ENCODE data around the gene USP22.
A peak's percentile ranks its signal among the peaks of the same experiment; 100 is the strongest.

The USP22 gene

DNA sequence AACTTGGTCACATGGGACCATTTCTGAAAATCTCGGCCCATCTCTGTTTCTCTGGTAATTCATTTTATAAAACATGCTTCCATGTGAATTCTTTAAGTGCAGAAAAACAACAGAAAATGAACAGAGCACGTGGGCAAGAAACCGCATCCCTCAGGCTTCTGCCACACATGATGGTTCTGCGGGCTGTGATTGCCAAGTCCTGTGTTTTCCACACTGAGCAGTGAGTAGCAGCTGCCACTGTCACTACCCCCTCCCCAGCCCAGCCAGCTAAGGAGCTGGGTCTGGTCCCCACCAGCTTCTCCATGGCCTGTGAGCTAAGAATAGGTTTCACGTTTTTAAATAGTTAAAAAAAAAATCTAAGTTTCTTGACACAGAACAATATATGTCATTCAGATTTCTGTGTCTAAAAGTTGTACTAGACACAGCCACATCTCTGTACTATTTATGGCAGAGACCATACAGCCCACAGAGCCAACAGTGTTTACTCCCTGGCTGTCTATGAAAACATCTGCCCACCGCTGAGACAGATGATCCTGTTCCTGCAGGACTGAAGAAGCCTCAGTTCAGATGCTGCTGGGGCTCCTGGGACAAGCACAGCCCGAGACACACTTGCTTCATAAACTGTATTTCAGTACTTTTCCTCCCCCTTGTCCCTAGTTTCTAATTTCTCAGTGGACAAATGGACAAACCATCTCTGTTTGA, 41.5 kb downstream of the USP22 start:
- DNase-seq (ENCODE audit: low spot score), result no peak

DNA sequence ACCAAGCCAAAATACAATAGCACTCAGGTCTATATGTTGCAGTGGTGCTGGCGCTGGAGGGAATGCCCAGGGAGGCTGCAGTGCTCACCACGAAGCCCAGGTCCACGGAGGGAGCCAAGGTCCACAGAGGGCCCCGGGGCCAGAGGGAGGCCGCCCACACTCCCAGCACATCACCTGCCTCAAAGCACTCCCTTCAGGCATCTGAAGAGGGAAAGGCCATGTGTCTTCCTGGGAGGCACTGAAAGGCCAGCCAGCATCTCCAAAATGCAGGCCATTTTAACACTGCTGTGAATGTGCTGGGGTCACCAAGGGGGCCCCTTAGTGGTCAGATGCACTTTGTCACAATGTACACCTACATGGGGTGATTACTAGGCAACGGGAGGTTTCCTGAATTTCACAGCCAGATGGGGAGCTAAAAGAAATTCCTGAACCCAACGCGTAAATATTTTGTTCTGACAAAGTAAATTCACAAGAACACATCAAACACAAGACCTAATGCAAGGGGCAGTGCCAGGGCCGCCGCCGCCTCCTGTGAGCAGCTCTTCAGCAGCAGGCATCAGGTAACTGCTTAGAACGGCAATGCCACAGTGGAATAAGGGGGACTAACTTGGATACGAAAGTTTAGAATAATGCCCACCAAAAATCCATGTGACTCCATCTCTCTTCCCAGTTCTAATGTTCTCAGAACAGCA, 42.8 kb downstream of the USP22 start:
- DNase-seq (ENCODE audit: low spot score), result no peak

DNA sequence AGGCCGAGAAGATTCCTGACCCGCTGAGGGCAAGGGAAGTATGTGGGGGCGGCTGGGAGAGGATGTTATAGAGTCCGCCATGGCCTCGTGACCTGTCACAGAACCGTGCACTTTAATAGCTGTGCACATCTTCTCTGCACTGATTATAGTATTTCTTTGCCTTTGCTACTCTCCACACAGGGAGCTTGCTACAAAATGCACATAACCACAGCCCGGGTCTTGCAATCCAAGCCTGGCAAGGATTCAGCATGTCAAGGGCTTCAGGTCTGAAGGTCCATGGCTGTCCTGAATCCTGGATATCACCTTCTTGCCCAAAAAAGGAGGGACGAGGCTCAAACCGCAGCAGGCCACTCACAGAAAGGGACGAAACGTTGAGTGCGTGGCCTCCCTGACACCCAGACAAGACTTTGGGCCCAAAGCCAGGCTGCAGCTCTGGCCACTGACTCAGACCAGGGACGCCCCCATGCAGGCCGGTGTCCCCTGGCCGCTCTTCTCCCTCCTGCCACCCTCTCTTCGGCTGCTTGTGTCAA, 43.7 kb downstream of the USP22 start:
- no peak for DNase-seq (ENCODE audit: low spot score)

DNA sequence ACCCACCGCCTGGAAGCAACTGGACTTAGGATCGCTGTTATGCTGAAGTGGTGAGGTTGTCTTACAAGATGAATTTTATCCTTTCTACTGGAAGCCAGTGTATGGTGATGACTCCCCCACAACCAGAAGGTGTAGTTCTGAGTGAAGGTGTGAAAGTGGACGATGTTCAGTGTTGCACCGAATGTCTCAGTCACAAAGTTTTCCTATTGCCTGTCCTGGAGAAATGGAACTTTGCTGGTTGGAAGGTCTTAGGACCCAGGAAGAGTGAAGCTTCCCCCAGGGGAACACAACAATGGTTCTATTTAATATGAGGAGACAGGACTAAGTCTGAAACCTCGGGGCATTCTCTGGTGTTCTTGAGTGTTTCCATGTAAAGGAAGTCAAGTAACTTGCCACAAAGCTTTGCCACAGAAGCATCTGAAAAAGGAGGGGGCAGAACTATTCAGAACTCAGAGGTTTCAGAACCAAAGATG, 44.2 kb downstream of the USP22 start:
- no peak for DNase-seq (ENCODE audit: low spot score)

DNA sequence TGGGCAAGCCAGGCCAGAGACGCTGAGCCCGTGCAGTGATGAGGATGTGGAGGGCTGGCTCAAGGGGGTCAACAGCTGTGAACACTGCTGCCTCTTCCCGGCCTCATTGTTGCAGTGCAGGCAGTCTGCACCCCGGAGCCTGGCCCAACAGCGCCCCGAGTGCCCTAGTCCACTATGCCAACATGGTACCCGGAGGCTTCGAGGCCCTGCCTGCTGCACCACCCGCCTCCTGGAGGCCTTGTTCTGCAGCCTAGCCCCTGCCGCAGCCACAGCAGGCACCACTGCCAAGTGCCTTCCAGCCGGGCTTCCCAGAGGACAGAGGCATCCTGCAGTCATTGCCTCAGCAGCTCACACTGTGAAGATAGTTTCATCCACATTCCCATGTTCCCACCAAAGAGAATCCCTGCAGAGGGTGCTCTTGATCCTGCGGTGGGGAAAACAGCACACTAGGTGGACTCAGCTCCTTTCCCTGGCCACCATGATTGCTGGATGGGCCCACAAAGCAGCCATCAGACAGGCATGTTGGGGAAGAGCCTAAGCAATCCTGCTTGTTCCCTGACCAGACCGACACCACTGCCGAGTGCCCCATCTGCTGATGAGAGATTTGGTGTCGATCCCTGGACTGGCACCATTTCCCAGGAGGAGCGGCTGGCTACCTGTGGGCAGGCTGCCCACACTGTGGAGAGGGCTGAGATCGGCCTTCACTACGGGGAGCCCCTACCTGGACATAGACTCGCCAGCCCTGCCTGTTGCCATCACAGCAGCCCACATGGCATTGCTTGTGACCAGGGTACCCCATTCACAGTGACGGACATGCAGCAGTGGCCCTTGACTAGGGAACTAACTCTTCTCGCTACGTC, 44.9 kb downstream of the USP22 start:
- DNase-seq (ENCODE audit: low spot score), result peak; percentile 46

DNA sequence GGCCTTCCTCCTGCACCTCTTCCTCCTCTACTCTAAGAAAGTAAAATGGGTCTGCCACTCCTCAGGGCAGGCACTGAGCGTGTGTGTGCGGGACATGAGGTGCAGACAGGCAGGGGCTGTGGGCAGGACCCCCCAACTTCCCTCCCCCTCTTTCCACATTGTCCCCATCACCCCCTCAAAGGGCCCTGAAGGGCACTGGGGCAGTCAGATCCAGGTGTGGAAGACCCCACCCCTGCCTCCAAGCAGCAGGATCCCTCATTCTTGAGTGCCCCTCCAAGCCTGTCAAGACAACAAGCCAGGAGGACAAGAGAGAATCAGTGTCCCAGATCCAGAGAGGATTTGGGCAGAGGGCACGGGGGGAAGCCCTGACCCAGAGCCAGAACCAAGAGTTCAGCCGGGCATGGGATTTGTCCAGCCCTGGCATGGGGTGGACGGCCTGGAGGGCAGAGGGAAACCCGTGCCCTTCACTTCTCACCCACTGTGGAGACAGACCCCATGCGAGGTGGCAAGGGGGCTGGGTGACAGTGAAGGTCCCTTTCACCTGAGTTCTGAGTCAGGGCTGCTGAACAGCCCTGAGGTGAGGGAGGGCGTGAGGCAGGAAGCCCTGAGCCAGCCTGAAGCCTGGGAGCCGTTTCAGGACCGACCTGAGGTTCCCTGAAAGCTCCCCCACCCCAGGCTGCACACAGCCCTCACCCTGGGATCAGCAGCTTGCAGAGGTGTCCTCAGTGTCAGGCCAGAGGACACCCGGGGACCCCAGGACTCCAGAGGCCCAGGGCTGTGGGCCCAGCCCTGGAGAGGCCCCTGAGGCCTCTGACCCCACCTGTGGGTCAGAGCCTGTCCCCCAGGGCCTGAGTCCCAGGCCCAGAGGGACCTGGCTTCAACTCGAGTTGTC, 45.8 kb downstream of the USP22 start:
- DNase-seq (ENCODE audit: low spot score), result no peak

DNA sequence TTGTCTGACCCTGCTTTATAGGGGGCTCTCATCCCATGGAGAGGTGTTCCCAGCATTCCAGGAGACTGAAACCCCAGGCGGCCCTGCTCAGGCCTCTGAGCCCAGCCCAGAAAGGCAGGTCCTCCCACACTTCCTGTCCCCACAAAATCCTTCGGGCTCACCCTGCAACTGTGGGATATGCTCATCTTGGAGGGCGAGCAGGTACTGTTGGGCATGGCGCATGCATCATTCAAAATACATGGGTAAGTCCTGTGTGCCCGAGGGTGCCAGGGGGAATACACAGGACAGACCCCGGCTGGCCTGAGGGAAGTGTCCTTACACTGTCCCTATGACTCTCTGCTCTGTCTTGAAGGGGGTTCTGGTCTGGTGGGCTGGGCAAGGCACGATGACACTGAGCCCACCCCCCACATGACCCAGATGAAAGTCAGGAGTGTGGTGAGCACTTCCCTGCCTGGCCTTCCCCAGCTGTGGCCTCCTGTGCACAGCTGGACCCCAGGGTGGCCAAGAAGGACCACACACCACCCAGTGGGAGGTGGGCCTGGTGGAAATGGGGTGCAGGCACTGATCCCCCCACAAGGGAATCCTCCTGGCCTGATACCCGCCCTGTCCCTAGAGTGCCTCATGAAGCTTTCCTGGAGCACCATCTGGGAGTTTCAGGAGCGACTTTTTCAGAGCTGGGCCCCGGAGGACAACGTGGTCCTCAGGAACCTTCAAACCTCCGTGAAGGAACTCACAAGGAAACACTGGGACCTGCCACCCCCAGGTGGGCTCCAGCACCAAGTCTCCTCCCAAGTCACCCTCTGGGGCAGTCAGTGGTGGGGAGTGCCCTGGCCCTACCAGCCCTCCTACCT, 46.7 kb downstream of the USP22 start:
- DNase-seq (ENCODE audit: low spot score), result no peak

DNA sequence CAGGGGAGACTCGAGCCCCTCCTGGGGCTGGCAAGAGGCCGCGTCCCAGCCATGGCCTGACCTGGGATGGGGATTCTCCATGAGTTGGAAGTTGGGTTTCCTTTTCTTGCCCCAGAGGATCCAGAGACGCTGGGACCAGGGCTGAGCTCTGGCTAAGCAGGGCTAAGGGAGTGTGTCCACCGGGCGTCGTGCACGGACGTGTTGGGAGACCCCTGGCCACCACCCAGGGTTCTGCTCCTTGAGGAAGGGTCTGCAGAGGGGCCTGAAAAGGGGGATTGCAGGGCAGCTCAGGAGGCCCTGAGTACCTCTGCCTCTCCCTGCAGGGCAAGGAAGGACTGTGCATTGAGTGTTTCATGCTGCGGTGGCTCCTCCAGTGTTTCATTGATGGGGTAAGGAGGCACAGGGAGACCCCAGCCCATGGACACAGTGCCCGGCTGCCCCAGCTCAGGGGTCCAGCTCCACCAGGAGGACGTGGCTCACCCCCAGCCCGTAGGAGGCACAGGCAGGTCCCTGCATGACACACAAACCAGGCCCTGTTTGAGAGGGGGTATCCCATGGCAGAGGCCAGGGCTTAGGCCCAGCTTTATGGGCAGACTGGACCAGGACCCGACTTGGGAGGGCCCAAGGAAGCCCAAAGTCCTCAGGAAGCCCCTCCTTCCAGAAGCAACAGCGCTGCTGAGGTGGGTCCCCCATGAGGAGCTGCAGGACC, 47.5 kb downstream of the USP22 start:
- DNase-seq (ENCODE audit: low spot score), result no peak

DNA sequence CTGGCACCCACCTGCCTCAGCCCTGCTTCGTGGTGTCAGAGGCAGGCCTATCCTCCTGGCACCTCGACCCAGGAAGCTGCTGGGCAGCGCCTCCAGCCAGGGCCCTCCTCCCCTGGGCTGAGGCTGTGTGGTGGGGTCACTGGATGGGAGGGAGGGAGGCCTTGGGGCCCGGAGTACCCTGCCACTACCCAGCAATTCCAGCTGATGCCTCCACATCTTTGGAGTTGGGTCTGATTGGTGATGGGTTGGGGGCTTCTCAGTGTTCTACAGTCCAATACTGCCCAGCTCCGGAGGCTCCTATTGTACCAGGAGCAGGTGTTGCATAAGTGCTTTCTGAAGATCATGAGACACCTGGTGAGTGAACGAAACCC, 48.0 kb downstream of the USP22 start:
- DNase-seq (ENCODE audit: low spot score), result no peak

DNA sequence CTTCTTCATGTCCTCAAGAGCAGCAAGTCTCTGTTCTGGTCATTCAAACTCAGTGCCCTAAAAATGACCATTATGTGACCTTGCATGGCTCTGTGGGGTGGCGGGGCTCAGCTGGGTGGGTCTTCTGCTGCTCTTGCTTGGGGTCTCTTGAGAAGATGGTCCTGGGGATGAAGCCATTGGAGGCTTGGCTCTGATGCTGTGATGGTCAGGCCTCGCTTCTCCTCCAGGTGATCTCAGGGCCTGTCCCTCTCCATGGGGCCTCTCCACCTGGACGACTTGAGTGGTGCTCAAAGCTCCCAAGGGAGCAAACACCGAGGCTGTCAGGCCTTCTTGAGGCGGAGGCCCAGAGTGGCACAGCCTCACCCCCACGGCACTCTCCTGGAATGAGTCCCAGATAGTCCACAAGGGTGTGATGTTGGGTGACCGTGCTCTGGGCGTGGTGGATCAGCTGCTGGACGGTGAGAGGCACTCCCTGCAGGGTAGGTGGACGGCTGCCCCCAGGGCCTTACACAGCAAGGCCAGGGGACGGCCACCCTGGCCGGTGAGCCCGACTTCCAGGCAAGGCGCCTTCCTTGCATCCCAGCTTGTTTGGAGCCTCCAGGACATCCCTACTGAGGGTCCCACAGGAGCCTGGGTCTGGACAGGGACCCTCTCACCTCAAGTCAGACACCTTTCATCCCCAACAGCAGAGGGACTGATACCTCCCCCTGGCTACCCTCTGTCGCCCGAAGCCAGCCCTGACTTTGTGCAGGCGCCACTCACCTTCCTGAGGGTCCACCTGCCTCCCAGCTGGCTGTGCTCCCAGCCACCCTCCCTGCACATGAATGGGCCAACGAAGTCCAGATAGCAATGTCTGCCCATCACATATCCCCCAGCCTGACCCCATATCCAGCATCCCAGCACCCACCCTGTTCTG, 48.7 kb downstream of the USP22 start:
- no peak for DNase-seq (ENCODE audit: low spot score)

DNA sequence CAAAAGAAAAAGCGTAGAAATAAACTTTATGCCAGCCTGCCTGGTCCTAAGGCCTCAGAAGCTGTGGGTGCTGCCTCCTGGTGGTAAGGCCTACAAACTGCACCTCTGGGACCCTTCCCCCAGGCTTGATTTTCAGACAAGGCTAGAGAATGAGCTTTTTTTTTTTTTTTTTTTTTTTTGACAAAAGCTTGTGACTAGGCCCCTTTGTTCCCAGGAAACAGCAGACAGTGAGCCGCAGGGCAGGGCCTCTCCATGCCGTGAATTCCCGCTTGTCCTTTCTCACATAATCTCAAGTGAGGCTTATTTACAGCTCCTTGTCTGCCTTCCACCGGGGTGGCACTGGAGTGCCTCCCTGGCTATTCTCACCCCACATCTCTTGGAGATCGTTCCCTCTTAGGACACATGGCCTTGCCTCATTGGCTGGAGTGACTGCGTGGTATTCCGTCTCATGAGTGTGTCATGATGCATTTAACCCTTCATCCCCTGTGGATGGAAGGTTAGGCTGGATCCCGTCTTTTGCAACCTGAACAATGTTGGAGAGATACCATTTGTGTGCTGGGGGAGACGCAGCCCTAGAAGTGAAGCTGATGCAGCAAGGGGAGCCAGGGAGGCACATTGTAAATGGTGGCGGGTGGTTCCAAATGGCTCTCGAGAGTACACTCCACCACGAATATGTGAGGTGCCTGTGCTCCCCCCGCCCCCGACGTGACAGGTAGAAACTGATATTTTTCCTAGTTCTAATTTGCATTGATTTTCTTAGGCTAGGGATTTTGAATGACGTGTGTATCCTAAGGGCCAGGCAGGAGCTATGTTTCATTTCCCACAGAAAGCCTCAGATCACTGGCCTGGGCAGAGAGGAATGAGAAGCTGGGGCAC, 49.6 kb downstream of the USP22 start:
- DNase-seq (ENCODE audit: low spot score), result peak; percentile 94

DNA sequence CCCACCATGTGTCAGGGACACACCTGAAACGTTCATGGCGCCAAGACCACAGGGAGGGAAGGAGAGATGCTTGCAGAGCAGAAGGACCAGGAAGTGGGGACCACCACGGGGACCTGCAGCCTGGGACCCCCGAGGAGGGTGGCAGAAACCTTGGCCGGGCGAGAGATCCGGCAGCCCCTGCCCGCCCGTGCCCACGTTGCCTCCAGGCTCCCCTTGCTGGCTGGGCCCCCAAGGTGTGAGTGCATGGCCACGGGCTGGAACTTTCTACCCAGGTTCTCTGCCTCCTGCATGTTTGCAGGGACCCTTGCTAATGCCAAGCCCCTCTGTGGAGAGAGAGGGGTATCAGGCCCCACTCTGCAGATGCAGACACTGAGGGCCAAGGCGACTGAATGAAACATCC, 50.4 kb downstream of the USP22 start:
- no peak for DNase-seq (ENCODE audit: low spot score)

DNA sequence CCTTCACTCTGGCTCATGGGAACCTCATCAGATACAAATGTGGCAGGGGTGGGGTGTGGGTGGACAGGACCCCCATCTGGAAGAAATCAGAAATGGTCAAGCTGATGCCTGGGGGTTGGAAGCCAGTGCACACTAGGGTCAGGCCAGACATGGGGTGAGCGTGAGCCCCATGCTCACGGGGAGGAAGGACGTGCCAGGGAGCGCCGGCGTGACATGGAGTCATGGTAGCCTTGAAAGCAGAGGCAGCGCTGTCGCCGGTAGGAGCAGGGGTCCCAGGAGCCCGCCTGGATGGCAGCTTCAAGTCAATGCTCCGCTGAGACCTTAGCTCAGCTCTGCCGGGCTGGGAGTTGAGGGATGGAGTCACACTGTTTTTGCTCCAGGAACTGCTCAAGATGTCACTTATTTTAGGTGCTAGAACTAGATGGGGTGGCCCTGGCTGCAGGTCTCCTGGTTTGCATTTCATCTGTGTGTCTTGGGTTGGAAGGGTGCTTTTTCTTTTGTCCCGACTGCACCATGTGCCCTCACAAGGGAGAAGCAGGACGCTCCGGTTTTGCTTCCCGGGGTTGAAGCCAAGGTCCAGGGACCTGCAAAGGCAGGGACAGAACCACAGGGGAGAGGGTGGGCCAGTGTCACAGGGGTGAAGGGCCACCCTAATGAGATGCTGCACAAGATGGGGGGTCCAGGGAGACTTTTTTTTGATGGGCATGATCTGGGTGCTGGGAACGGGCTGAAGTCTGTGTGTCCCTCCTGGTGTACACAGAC, 51.4 kb downstream of the USP22 start:
- no peak for DNase-seq (ENCODE audit: low spot score)

DNA sequence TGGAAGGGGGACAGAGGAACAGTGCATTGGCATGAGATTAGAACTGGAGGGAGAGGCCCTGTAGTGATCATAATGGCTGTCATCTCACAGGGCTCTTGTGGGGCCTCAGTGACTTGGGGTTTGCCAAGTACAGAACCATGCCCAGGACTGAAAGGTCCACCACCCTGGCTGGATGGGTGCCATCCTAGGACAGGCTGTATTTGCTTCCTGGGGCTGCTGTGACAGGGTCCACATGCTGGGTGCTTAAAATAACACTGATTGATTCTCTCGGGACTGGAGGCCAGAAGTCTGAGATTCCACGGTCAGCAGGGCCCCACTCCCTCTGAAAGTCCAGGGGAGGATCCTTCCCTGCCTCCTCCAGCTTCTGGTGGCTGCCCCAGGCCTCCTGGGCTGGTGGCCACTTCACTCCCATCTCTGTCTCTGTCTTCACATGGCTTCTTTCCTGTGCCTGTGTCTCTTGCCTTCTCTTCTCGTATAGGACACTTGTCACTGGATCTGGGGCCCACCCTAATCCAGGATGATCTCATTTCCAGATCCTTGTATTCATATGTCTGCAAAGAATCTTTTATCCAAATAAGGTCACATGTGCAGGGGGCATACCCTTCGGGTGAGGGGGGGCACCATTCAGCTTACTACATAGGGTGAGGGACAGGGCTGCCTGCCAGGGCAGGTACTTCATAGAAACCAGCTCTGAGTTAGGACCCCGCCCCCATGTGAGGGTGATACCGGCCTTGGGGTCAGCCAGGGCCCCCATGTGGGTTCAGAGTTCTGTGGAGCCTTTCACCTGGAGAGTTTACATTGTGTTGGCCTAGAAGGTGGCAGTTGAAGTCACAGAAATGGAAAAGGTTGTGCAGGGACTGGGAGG, 52.6 kb downstream of the USP22 start:
- no peak for DNase-seq (ENCODE audit: low spot score)

DNA sequence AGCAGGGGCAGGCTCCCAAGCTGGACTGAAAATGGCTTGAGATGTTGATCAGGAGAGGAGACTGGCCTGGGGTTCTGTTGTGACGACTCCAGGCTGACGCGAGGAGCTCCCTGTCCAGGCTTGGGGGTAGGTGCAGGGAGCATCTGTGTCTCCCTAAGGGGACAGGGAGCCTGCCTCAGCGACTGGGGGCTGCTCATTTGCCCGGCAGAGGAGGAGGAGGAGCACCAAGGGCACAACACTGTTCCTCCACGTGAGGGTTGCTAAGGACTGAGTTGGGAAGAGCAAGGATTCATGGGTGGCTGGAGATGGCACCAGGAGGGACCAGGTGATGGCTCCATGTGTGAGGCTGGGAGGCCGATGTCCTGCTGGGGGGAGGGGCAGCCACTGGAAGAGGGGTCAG, 53.3 kb downstream of the USP22 start:
- no peak for DNase-seq (ENCODE audit: low spot score)

DNA sequence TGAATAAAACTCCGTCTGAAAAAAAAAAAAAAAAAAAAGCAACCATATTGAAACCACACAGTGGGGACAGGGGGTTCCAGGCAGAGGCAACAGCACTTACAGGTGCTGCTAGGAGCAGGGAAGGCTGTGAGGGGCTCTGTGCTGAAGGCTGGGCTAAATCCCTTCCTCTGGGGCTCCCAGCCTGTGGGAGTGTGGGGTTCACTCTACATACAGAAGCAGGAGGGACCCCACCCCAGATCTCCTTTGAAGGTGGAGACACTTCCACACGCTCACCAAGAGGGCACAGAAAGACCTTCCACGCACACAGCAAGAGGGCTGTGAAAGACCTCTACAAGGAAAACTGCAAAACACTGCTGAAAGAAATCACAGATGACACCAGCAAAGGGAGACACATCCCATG, 53.9 kb downstream of the USP22 start:
- no peak for DNase-seq (ENCODE audit: low spot score)
